ENCODE measurements around the gene PTGES2. TPM values are rescaled to one million over a fixed set of nuclear protein-coding genes. Genes with fewer than 3 reads are reported as not detected.

PTGES2 gene
- total and polyA plus RNA-seq, 9 of the 15 experiments (the other 6 are each of a cell fraction or from before 2014, with no cell fraction given): 2.4 to 196 (median 90.1) TPM

DNA sequence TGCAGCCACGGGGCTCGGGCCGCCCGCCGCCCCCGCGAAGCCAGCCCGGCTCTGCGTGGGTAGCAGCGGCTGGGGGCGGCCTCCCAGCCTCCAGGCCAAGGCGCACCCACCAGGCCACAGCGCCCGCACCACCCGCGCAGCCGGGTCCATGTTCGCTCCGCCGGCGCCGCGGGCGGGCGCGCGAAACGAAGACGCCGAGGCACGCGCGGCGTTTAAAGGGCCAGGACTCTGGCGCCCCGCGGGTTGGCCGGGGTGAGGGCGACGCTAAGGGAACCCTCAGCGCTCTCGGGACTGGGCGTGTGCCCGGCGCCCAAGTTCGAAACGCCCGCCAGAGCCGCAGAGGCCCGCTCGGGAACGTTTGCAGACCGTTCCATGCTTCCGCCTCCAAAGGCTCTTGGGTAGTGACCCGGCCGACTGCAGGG lies at the start of gene PTGES2 (continued):
- TF ChIP-seq ZNF609 (CRISPR knock-in tag; IDR thresholded peaks at IDR 0.05; ENCODE audit: borderline replicate concordance): no peak
- TF ChIP-seq NRF1 (conservative IDR thresholded peaks at IDR 0.05 in 1 of 2, IDR thresholded peaks at IDR 0.05 in 1 of 2): peak; percentile 82 to 85

DNA sequence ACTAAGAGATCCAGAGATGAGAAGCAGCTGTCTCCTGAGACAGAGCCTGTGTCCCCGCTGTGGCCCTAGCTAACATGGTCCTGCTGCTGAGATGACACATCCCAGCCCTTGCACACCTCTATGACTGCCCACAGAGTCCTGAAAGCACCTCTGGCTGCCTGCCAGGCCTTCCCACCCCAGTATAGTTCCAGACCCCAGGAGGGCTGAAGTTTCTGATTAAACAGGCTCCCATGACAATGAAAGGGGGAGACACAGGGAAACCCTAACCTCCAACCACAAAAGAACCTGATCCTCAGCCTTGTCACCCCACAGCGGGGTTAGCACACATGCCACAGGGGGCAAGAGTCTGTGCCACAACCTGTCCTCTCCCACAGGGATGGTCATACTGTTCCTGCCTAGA lies 48.2 kb upstream of the PTGES2 start:
- 0 out of 3 replicates have a peak overlapping the region, but pooled peaks have one; percentile 5 for H3K27ac ChIP-seq (ENCODE audit: extremely low read depth, low read depth, low read length)
- in situ Hi-C loops (cut with MboI): loop anchor here (10.0 kb wide), 1 partner anchor 519 kb away; no protein-coding TSS in a partner anchor
- no peaks in the 10 kb centered on the region for H3K27me3 ChIP-seq (ENCODE audit: control insufficient read depth in 2 of 2, insufficient read depth in 2 of 2, low read length in 2 of 2)
- H2AFZ ChIP-seq (ENCODE audit: low read depth, low read length): no peak overlapping the region
- no peak for ATAC-seq
- peaks cover 82% of the 10 kb centered on the region for H3K36me3 ChIP-seq (ENCODE audit: control insufficient read depth, insufficient read depth, low read length)
- H3K9me3 ChIP-seq (replicated peaks; ENCODE audit: control insufficient read depth, insufficient read depth, low read depth, low read length): no peaks in the 10 kb centered on the region
- peaks cover 0 to 24% of the 10 kb centered on the region in 2 experiments; a peak in 3 of 5 replicates for H3K4me1 ChIP-seq (replicated peaks in 1 of 2; ENCODE audit: control insufficient read depth in 2 of 2, insufficient read depth in 2 of 2, low read length in 2 of 2)
- TF ChIP-seq NFIC (IDR thresholded peaks at IDR 0.05): peak; percentile 75
- no peak for TF ChIP-seq CXXC5 (CRISPR knock-in tag; IDR thresholded peaks at IDR 0.05)
- no TSS peak for BruUV-seq (replicated peaks)
- intact Hi-C loops (cut with micrococcal nuclease): no loop called here
- ChIA-PET CTCF (ENCODE audit: low intra/inter-chr PET ratio) (no interaction called here), POLR2A (interaction anchor here (0.5 to 12.6 kb wide), 7 partner anchors 8 to 23 kb away, joined by 3 to 155 read pairs (median 4); partner anchors contain the start of genes BBLN and CIZ1)
- no peak overlapping the region for H3K4me2 ChIP-seq (ENCODE audit: insufficient read depth, low read length)
- H3K4me3 ChIP-seq: no peak overlapping the region
- no peaks in the 10 kb centered on the region for H3K79me2 ChIP-seq (ENCODE audit: control insufficient read depth, insufficient read depth, low read length)
- no peak overlapping the region for H3K9ac ChIP-seq (ENCODE audit: insufficient read depth in 1 of 2, low read depth in 2 of 2, low read length in 2 of 2)
- FAIRE-seq: no peak
- WGBS (ENCODE audit: insufficient coverage, low coverage, missing lambda C conversion rate): 90% methylated on average over 2 of the region's 2 CpGs
- H4K20me1 ChIP-seq (replicated peaks; ENCODE audit: control insufficient read depth, insufficient read depth, low read length): peaks cover 3% of the 10 kb centered on the region; the same call in 1 of the 2 replicates
- H3K9me1 ChIP-seq (ENCODE audit: control insufficient read depth, insufficient read depth, low read length): no peaks in the 10 kb centered on the region
- no peak for DNase-seq (ENCODE audit: extremely low read depth in 1 of 4, low spot score in 3 of 4)
